Activated CD4-positive, alpha-beta T cell treated with anti-CD3 and anti-CD28 coated beads, Interleukin-2, Interleukin-4, amounts not matched to agents 100 ng/mL and 50 ng/mL, durations not matched to agents 16 hours and 8 hours (primary cell): Measurements from ENCODE around the gene NR5A2.

Source experiments
- DNase-seq: peaks from one replicate; pipeline ENCODE4 v3.0.0-alpha.2; 2020; ENCODE audit warnings: low spot score

NR5A2 gene

GRCh38 chr1:200027264-200027823 is at the start of gene NR5A2:
Gene NR5A2 (plus strand): TSS chr1:200027710. CDS start chr1:200027848, 138 bp downstream.
- DNase-seq = no peak

DNA sequence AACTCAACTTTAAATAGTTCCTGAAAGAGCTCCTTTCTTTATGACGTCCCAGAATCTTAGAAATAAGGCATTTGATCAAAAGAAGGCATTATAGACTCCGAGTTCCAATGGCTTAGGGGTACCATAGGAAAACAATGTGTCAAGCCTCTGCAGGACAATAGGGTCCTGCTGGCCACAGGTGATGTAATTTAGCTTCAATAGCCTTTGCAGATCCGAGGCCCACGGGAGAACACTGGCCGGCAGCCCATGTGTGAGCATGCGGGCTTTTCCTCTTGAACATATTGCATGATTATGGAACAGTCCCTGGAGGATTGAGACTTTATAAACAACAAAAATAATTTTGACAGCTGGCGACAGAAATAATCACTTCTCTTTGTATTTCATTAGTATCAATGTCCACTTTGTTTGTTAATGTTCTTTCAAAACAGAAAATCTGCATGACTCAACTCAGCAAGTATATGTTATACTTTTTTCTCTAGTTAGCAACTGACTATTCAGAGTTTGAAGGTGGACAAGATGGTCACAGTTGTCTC is 49.0 kb upstream of the NR5A2 start:
- no peak for DNase-seq

GRCh38 chr1:199979071-199979470 is 48.4 kb upstream of the NR5A2 start:
- DNase-seq = no peak

GRCh38 chr1:199981584-199981983 is 45.9 kb upstream of the NR5A2 start:
- no peak for DNase-seq

- DNase-seq = no peak
Observed at GRCh38 chr1:199982606-199983005, 44.9 kb upstream of the NR5A2 start.

DNA sequence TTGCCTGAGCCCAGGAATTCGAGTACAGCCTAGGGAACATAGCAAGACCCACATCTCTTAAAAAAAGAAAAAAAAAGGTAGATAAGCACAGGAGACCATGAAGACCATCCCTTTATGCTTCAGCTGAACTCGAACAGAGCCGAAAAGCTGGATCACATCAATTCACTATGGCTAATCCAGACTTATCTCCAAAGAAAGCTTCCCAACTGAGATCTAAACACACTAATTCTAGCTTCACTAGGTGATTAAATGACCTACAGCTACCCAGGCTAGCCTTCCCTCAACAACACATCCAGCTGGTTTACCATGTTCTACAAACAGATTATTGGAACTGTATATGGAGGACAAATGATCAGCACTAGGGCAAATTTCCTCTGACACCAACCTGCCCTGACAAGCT is 44.0 kb upstream of the NR5A2 start:
- DNase-seq = no peak

GRCh38 chr1:199995096-199995685 is 32.3 kb upstream of the NR5A2 start:
- no peak for DNase-seq

- DNase-seq = no peak
Observed at GRCh38 chr1:200005165-200005564, 22.3 kb upstream of the NR5A2 start.

GRCh38 chr1:200006711-200007110 is 20.8 kb upstream of the NR5A2 start:
- DNase-seq = no peak

- DNase-seq = no peak
Observed at GRCh38 chr1:200015811-200016210, 11.7 kb upstream of the NR5A2 start.

GRCh38 chr1:200021577-200022238 is 5.8 kb upstream of the NR5A2 start:
- DNase-seq = no peak

- no peak for DNase-seq
Observed at GRCh38 chr1:200022239-200022804, 5.2 kb upstream of the NR5A2 start.

- no peak for DNase-seq
Observed at GRCh38 chr1:200028586-200029034, 1.1 kb downstream of the NR5A2 start.

DNA sequence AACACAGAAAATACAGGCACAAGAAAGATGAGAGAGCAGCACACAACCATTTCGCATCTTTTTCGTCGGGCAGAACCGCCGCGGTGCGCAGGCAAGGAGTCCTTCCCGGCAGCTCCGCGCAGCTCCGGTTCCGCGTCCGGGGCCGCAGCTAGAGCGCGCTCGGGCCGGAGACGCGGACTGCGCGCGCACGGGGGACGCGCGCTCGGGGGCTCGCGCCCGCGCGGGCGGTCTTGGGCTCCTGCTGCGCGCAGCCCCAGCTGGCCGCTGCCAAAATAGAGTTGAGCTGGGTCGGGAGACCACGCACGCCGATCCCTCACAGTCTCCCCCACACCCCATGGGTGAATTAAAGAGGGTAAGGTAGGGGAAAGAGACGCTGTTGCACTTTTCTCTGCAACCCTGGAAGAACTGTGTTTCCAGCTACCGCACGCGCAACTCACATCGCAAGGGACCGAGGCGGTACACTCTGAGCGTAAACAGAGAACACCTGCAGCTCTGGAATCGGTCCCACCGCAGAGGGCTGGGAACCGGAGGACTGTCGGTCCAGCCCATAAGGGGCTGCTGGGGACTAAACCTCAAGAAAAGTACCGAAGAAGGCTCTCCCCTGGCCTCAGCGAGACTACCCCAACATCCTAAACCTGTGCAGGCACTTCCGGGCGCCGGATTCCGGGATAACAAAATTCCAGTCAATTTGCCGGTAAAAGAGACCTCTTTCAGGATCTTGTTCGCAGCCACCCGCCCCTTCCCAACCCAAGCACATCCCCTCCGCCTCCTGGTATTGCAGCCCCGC is 1.7 kb downstream of the NR5A2 start:
- no peak for DNase-seq

- no peak for DNase-seq
Observed at GRCh38 chr1:200029822-200030152, 2.3 kb downstream of the NR5A2 start.

DNA sequence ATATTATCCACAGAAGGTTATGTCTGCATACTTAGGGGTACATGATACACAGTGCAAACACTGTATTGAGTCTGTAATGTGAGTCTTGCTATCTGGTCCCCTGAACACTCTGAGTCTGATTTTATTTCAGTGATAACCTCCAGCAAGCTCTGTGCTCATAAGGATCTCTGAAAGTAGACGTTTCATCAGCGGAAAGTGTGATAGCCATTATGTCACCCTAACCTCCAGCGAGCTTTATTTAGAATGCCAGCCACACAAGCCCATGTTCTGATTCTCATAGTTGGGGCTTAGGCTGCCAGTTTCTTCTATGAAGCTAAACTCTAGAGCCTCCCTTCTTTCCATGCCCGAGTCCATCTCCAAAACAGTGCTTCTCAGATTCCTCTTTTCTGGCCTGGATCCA is 3.3 kb downstream of the NR5A2 start:
- no peak for DNase-seq

DNA sequence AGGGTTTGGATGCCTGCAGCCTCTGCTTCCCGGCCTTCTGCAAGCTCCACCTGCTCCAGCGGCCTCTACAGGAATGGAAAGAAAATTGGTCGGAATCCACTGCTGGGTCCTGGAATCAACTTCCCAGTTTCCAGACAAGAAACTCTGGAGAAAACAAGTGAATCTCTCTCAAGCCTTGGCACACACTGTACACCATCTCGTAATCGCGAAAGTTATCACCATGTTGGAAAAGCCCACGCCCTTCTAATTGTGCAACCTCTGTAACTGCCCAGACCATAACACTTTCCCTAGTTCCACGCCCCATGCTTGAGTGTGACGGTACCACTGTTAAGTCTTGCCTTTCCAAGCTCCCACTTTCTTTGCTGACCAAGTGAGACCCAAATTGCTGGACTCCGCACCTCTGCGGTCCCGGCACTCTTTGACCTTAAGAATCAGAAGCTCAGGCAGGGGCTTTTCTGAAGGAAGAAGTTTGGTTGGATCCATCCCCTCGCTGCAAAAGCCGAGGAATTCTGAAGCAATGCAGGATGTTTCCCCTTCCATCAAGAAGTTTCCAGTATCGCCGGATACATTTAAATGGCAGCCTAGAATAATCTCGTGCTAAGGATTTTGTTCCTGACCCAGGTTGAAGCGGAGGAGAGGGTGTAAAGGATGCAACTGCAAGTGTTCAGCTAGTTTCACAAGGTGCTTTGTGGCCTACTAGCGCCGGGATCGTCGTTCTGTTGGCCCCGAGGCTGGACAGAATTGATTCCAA is 6.2 kb downstream of the NR5A2 start:
- DNase-seq = no peak

DNA sequence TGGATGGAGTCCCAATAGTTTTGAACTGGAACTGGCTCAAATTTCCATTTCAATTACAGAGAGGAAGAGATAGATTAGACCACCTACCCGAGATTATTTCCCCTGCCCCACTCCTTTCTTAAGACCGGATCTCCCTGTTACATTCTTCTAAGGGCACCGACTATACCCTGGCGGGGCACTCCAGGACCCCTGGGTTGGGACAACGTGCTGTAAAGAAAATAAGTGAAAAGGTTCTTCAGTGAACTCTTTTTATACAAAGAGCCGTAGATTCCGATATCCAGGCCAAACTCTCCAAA is 6.7 kb downstream of the NR5A2 start:
- DNase-seq = no peak

DNA sequence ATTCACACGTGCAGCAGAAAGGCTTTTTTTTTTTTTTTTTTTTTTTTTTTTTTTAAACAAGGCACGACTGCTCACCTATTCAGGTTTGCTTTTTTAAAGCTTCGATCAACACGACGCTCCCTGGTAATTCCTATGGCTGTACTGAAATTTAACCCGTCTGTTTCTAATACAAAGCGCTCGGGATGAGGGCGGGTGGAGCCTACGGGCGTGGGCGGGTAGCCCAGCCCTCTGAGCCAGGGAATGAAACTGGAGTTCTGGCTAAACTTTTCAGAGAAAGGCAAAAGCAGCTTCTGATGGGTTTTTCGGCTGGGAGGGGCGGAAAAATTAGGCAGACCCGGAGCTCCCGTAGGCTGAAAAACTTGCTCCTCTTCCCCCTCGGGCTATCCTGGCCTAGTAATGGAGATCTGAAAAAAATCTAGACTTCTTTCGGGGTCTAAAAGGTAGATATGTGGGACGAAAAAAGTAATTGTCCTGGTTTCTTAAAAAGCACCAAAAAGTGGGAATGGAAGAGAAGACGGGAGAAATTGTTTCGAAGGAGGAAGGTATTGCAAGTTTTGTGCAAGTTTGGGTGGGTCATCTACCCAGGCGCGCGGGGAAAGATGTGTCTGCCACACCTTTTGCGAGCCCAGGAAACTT is 7.4 kb downstream of the NR5A2 start:
- no peak for DNase-seq

GRCh38 chr1:200035397-200035955 is 8.0 kb downstream of the NR5A2 start:
- DNase-seq = no peak
